Panc1 (cell line): ENCODE measurements around the gene CERS1. TPM values are rescaled to one million over a fixed set of nuclear protein-coding genes. Genes with fewer than 3 reads are reported as not detected.

ENCODE experiments used
- ATAC-seq: fragments of 200-7000 bp; cut with Tn5 transposase; 2 replicates; pipeline ENCODE4 v1.9.1; 2020; ENCODE audit warnings: mild to moderate bottlenecking, moderate library complexity
- BruUV-seq: library from RNA; stranded (reverse); fragments of 400-500 nt; replicated peaks from 2 replicates; lab custom pipeline; 2021; lab: Mats Ljungman, UMichigan
- CTCF ChIA-PET: fragments of 300-600 bp; sonication (Branson Sonifier 250); formaldehyde crosslinking; loops from one replicate; lab custom pipeline; 2022; ENCODE audit warnings: antibody characterized with exemption; lab: Charles Lee
- POLR2A ChIA-PET: fragments of 300-600 bp; sonication (Branson Sonifier 250); formaldehyde crosslinking; loops from one replicate; lab custom pipeline; 2022; ENCODE audit warnings: antibody characterized with exemption; lab: Charles Lee
- DNase-seq: peaks from one replicate; pipeline ENCODE4 v3.0.0-alpha.2; 2010; ENCODE audit warnings: low read depth, low spot score
- H3K27ac ChIP-seq: 2 replicates; pipeline ENCODE4 v1.5.1; 2011; ENCODE audit warnings: mild to moderate bottlenecking, low read length, inconsistent platforms
- H3K27me3 ChIP-seq: fragments of 200-500 bp; sonication (Bioruptor generic); 2 replicates; pipeline ENCODE4 v1.6.0; 2014; ENCODE audit warnings: low read length, inconsistent platforms; ENCODE audit not compliant: control insufficient read depth, insufficient read depth
- H3K36me3 ChIP-seq: fragments of 200-500 bp; sonication (Bioruptor generic); 2 replicates; pipeline ENCODE4 v1.5.1; 2014; ENCODE audit warnings: inconsistent platforms, mild to moderate bottlenecking, low read length, moderate library complexity; ENCODE audit not compliant: control insufficient read depth, insufficient read depth
- H3K4me1 ChIP-seq: 2 replicates; pipeline ENCODE4 v1.5.1; 2011; ENCODE audit warnings: inconsistent platforms, mild to moderate bottlenecking, low read length, moderate library complexity; ENCODE audit not compliant: control insufficient read depth, insufficient read depth
- H3K4me3 ChIP-seq, 2 experiments: 2 replicates each; pipeline ENCODE4 v1.5.1; 2011 to 2012; ENCODE audit warnings: low read depth in 2 of 2, low read length in 2 of 2, mild to moderate bottlenecking in 2 of 2, inconsistent platforms in 1 of 2, moderate library complexity in 1 of 2
- H3K9me3 ChIP-seq: fragments of 200-500 bp; sonication (Bioruptor generic); 2 replicates; pipeline ENCODE4 v1.5.1; 2014; ENCODE audit warnings: low read depth, mild to moderate bottlenecking, inconsistent platforms, low read length, moderate library complexity; ENCODE audit not compliant: control insufficient read depth, insufficient read depth
- POLR2AphosphoS5 ChIP-seq: IDR thresholded peaks from 2 replicates; pipeline ENCODE4 v1.6.1; 2012; ENCODE audit warnings: mild to moderate bottlenecking, low read depth, low read length, moderate library complexity
- SIN3A ChIP-seq: IDR thresholded peaks from 2 replicates; pipeline ENCODE4 v1.6.1; 2012; ENCODE audit warnings: low read depth, mild to moderate bottlenecking, low read length, moderate library complexity, borderline replicate concordance; ENCODE audit not compliant: insufficient read depth
- TCF7L2 ChIP-seq: IDR thresholded peaks from 2 replicates; pipeline ENCODE4 v1.6.1; 2011; ENCODE audit warnings: mild to moderate bottlenecking, low read depth, low read length, inconsistent platforms
- in situ Hi-C: cut with HindIII; loops from 2 replicates; pipeline ENCODE4 v1.10.0; 2016; ENCODE audit warnings: low sequenced_read_pairs, low pct_unique_long_range_greater_than_20kb
- intact Hi-C: fragments of 100-400 bp; cut with micrococcal nuclease; formaldehyde crosslinking; loops from one replicate; pipeline ENCODE4 v1.10.0; 2022; ENCODE audit not compliant: unreplicated experiment
- total RNA-seq: library from RNA; stranded (reverse); gene quantifications from one replicate; pipeline ENCODE4 v1.2.1, GENCODE V29; 2021; ENCODE audit not compliant: unreplicated experiment
- TF ChIP-seq, protein P1 (sequence below): fragments of 450-650 bp; IDR thresholded peaks from 2 replicates; pipeline ENCODE4 v1.5.1; 2017; ENCODE audit warnings: mild to moderate bottlenecking
- TF ChIP-seq, protein P2 (sequence below), 2 experiments: IDR thresholded peaks; 2 replicates each; pipeline ENCODE4 v1.6.1; 2011 to 2012; ENCODE audit warnings: low read depth in 2 of 2, control low read depth in 1 of 2, low read length in 1 of 2, mild to moderate bottlenecking in 1 of 2, moderate library complexity in 1 of 2; ENCODE audit not compliant: insufficient read depth in 1 of 2

CERS1 gene
- total RNA-seq, 1 experiment from 2014 or later = 4.5 TPM

GRCh38 chr19:18860302-18860700 lies 35.7 kb downstream of the CERS1 start:
- Histone ChIP-seq H3K27me3 (no peaks in the 10 kb centered on the region), H3K9me3 (no peaks in the 10 kb centered on the region), H3K36me3 (peaks cover 7% of the 10 kb centered on the region), H3K4me3 (no peak overlapping the region), H3K4me1 (no peaks in the 10 kb centered on the region), H3K27ac (no peak overlapping the region)
- ChIA-PET POLR2A (no interaction called here), CTCF (no interaction called here)
- in situ Hi-C loops = no loop called here
- BruUV-seq = no TSS peak
- DNase-seq (no peak), ATAC-seq (no peak)
- intact Hi-C loops = no loop called here
- TF ChIP-seq, protein P1, sequence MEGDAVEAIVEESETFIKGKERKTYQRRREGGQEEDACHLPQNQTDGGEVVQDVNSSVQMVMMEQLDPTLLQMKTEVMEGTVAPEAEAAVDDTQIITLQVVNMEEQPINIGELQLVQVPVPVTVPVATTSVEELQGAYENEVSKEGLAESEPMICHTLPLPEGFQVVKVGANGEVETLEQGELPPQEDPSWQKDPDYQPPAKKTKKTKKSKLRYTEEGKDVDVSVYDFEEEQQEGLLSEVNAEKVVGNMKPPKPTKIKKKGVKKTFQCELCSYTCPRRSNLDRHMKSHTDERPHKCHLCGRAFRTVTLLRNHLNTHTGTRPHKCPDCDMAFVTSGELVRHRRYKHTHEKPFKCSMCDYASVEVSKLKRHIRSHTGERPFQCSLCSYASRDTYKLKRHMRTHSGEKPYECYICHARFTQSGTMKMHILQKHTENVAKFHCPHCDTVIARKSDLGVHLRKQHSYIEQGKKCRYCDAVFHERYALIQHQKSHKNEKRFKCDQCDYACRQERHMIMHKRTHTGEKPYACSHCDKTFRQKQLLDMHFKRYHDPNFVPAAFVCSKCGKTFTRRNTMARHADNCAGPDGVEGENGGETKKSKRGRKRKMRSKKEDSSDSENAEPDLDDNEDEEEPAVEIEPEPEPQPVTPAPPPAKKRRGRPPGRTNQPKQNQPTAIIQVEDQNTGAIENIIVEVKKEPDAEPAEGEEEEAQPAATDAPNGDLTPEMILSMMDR = no peak
- TF ChIP-seq, protein P2, sequence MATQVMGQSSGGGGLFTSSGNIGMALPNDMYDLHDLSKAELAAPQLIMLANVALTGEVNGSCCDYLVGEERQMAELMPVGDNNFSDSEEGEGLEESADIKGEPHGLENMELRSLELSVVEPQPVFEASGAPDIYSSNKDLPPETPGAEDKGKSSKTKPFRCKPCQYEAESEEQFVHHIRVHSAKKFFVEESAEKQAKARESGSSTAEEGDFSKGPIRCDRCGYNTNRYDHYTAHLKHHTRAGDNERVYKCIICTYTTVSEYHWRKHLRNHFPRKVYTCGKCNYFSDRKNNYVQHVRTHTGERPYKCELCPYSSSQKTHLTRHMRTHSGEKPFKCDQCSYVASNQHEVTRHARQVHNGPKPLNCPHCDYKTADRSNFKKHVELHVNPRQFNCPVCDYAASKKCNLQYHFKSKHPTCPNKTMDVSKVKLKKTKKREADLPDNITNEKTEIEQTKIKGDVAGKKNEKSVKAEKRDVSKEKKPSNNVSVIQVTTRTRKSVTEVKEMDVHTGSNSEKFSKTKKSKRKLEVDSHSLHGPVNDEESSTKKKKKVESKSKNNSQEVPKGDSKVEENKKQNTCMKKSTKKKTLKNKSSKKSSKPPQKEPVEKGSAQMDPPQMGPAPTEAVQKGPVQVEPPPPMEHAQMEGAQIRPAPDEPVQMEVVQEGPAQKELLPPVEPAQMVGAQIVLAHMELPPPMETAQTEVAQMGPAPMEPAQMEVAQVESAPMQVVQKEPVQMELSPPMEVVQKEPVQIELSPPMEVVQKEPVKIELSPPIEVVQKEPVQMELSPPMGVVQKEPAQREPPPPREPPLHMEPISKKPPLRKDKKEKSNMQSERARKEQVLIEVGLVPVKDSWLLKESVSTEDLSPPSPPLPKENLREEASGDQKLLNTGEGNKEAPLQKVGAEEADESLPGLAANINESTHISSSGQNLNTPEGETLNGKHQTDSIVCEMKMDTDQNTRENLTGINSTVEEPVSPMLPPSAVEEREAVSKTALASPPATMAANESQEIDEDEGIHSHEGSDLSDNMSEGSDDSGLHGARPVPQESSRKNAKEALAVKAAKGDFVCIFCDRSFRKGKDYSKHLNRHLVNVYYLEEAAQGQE (IDR thresholded peaks at IDR 0.05; ENCODE audit: insufficient read depth in 1 of 2, low read depth in 2 of 2, low read length in 1 of 2) = no peak

DNA sequence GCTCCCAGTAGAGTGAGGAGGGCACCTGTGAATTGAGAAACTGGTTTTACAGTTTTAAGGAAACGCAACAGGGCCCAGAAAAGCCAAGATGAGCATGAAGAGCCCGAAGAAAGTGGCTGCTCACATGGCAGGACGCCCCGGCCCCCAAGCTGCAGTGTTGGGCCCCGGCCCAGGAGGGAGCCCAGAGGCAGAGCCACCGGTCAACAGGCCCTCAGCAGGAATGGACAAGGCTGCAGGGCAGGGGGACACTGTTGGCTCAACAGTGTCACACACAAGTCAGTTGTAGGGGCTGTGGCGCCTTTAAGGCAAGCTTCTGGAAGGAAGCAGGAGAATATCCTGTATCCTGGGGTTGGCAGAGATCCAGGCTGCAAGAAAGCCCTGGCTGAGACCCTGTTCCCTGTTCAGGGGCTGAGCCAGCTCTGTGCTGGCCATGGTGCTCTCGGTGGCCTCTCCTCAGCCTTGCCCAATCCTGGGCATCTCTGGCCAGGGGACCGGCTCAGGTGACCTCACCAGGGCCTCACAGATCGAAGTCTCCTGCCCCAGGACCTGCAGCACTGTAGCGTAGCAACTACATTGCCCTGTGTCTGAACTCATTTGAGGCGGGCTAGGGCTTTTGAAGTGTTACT lies 36.2 kb downstream of the CERS1 start:
- intact Hi-C loops = no loop called here
- in situ Hi-C loops = no loop called here
- Histone ChIP-seq H3K27ac (no peak overlapping the region), H3K36me3 (peaks cover 10% of the 10 kb centered on the region), H3K9me3 (no peaks in the 10 kb centered on the region), H3K4me3 (no peak overlapping the region), H3K27me3 (no peaks in the 10 kb centered on the region), H3K4me1 (no peaks in the 10 kb centered on the region)
- POLR2A ChIA-PET = interaction anchor here (0.6 kb wide), 1 partner anchor 112 kb away, joined by 9 read pairs; no protein-coding TSS in a partner anchor
- no peak for TF ChIP-seq POLR2AphosphoS5
- TF ChIP-seq TCF7L2 = no peak
- TF ChIP-seq, protein P1 = no peak
- TF ChIP-seq, protein P2 (IDR thresholded peaks at IDR 0.05; ENCODE audit: insufficient read depth in 1 of 2, low read depth in 2 of 2, low read length in 1 of 2) = no peak
- TF ChIP-seq SIN3A = no peak
- no TSS peak for BruUV-seq
- DNase-seq (no peak), ATAC-seq (no peak)
- CTCF ChIA-PET = no interaction called here
